Measurements from ENCODE around the gene OR2W1.

The OR2W1 gene

DNA sequence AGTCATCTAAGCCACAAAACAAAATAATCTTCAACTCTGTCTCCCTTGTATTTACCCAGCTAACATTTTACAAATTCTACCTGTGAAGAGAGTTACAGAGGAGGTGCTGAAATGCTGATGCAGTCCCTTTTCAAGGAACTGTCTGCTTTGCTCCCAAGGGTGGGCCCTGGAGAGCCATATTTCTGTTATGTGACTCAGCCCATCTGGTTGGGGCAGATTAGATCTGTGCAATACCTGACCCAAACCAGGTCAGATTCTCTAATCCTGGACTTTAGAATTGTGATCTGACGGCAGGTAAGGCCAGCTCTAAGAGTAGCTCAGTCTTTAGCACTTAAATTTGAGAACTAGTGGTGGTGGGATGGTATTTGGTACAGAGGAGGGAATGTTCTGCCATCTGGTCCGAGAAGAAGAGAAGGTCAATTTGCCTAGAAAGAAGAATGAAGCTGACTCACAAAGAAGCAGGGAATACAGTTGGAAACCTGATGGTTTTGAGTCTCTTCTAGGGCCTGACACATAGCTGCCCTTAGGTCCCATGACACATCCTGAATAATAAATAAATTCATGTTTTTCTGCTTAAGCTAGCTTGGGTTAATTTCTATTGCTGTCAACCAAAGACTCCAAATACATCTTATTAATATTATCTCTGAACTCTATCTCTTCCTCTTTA lies 48.0 kb downstream of the OR2W1 start:
- DNase-seq (ENCODE audit: low read depth, low spot score) = no peak

DNA sequence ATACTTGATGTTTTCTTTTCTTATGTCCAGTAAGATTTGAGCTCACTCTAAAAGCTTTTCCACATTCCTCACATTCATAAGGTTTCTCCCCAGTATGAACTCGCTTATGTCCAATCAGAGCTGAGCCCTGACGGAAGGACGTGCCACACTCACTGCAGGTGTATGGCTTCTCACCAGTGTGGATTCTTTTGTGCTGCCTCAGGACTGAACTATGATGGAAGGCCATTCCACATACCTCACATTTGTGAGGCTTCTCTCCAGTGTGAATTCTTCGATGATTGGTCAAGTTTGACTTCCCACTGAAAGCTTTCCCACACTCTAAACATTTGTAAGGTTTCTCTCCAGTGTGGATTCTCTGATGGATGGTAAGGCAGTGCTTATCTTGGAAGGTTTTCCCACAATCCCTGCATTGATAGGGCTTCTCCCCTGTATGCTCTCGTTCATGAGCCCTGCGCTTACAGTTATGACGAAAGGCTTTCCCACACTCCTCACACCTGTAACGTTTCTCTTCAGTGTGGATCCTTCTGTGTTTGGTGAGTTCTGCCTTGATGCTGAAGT lies 49.8 kb downstream of the OR2W1 start:
- DNase-seq (ENCODE audit: low read depth, low spot score) = no peak

Data from brain pericyte (primary cell).